ENCODE measurements around the gene C3orf22.

C3orf22 gene

DNA sequence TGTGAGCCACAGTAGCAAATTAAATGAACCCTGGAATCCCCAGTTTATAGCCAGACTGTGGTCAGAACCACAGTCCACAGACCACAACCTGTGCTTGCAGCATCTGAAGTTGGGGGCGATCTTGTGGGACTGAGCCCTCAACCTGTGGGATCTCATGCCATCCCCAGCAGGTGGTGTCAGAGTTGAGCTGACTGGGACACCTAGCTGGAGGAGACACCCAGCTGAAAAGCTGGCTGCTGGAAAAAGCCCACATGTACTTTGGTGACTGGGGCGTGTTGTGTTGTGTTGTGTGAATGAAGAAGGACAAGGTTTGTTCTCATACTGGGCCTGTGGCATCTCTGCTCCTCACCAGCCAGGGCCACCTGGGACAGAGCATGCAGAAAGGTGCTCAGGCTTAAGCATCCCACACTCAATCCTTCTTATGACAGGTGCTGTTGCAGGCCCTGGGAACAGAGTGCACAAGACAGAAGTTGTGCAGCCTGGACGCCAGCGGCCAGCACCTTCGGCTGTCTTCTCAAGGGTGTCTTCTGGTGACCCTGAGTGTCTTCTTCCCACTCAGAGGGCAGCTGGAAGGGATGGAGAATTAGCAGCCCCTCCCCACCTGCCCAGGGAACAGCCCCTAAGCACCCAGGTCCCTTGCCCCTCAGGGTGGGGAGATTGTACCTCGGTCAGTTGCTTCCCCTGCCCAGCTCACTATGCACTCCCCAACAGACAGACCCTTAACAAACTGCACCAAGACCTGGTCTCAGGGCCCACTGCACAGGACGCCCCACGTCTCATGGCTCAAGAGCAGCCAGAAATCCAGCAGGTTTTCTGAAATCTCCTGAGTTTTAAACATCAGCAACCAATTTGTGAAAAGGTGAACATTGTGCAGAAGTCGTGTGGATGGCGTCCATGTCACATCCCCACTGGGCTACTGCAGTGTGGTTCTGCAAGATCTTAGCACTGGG is 39.0 kb downstream of the C3orf22 start:
- peaks cover 8 to 12% of the 10 kb centered on the region in 2 donors for H3K4me1 ChIP-seq (ENCODE audit: control insufficient read depth in 1 of 2, insufficient read depth in 2 of 2, low read length in 2 of 2)
- H3K27ac ChIP-seq (ENCODE audit: low read depth, low read length): no peak overlapping the region
- H3K4me3 ChIP-seq (ENCODE audit: low read depth in 1 of 2, low read length in 2 of 2): no peak overlapping the region
- H3K9ac ChIP-seq (ENCODE audit: low read depth in 1 of 2, low read length in 2 of 2): no peak overlapping the region
- no peaks in the 10 kb centered on the region for H3K9me3 ChIP-seq (ENCODE audit: control insufficient read depth in 1 of 2, low read length in 2 of 2)
- peaks cover 3 to 8% of the 10 kb centered on the region in 2 donors for H3K27me3 ChIP-seq (ENCODE audit: control insufficient read depth in 1 of 2, insufficient read depth in 2 of 2, low read length in 2 of 2)
- H3K36me3 ChIP-seq (ENCODE audit: control insufficient read depth in 1 of 2, insufficient read depth in 2 of 2, low read length in 2 of 2): no peaks in the 10 kb centered on the region

DNA sequence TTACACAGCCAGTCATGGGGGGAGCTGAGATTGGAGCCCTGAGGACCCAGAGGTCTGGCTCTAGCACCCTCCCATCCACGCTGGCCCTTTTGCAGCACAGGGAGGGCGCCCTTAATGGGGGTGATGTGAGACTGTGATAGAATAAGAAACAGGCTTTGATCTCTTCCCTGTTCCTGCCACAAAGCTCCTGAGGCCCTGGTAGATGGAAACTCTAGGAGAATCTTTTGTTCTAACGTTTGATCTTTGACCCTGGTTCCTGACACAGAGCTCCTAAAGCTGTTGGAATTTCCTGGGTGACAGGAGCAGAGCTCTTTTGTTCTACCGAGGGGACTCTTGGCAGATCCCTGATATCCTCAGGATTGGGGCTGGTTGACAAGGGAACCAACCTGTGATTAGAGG is 40.0 kb downstream of the C3orf22 start:
- no peak overlapping the region for H3K27ac ChIP-seq (ENCODE audit: low read depth, low read length)
- no peak overlapping the region for H3K9ac ChIP-seq (ENCODE audit: low read depth in 1 of 2, low read length in 2 of 2)
- H3K4me1 ChIP-seq (ENCODE audit: control insufficient read depth in 1 of 2, insufficient read depth in 2 of 2, low read length in 2 of 2): peaks cover 4 to 6% of the 10 kb centered on the region in 2 donors
- no peaks in the 10 kb centered on the region for H3K36me3 ChIP-seq (ENCODE audit: control insufficient read depth in 1 of 2, insufficient read depth in 2 of 2, low read length in 2 of 2)
- no peak overlapping the region for H3K4me3 ChIP-seq (ENCODE audit: low read depth in 1 of 2, low read length in 2 of 2)
- H3K9me3 ChIP-seq (ENCODE audit: control insufficient read depth in 1 of 2, low read length in 2 of 2): no peaks in the 10 kb centered on the region
- H3K27me3 ChIP-seq (ENCODE audit: control insufficient read depth in 1 of 2, insufficient read depth in 2 of 2, low read length in 2 of 2): peaks cover 3 to 6% of the 10 kb centered on the region in 2 donors

DNA sequence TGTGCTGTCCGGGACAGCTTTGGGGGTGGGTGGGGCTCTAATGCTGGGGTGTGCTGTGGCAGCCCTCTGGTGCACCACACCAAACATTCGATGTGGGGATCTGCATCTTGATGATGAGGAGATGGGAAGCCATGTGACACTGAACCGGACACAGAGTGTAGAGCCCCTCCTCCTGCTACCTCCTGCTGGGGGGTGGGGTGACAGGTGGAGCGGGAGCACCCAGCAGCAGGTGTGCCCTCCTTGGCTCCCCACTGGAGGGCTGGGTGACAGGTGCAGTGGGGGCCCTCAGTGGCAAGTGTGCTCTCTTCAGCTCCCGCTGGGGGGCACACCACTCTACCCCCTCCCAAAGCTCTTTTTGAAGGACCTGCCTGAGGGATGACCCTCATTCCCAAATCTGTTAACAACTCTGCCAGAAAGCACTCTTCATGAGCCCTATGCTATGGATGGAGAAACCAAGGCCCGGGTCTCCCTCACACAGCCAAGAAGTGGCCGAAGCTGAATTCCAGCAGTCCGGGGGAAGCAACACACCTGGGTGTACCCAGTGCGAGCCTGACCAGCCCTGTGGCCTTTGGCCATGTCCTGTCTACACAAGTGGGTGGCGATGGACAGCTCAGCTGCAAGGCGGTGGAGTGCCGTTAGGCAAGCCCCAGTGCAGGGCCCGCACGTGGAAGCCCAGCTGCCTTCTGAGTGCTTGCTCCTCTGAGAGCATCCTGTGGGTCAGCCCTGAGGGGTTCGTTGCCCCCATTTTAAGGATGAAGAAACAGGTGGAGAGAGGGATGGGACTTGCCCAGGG is 40.5 kb downstream of the C3orf22 start:
- H3K9ac ChIP-seq (ENCODE audit: low read depth in 1 of 2, low read length in 2 of 2): no peak overlapping the region
- no peak overlapping the region for H3K4me3 ChIP-seq (ENCODE audit: low read depth in 1 of 2, low read length in 2 of 2)
- peaks cover 0 to 1% of the 10 kb centered on the region in 2 donors for H3K27me3 ChIP-seq (ENCODE audit: control insufficient read depth in 1 of 2, insufficient read depth in 2 of 2, low read length in 2 of 2)
- no peak overlapping the region for H3K27ac ChIP-seq (ENCODE audit: low read depth, low read length)
- no peaks in the 10 kb centered on the region for H3K36me3 ChIP-seq (ENCODE audit: control insufficient read depth in 1 of 2, insufficient read depth in 2 of 2, low read length in 2 of 2)
- H3K9me3 ChIP-seq (ENCODE audit: control insufficient read depth in 1 of 2, low read length in 2 of 2): no peaks in the 10 kb centered on the region
- H3K4me1 ChIP-seq (ENCODE audit: control insufficient read depth in 1 of 2, insufficient read depth in 2 of 2, low read length in 2 of 2): peaks cover 0 to under 1% of the 10 kb centered on the region in 2 donors

DNA sequence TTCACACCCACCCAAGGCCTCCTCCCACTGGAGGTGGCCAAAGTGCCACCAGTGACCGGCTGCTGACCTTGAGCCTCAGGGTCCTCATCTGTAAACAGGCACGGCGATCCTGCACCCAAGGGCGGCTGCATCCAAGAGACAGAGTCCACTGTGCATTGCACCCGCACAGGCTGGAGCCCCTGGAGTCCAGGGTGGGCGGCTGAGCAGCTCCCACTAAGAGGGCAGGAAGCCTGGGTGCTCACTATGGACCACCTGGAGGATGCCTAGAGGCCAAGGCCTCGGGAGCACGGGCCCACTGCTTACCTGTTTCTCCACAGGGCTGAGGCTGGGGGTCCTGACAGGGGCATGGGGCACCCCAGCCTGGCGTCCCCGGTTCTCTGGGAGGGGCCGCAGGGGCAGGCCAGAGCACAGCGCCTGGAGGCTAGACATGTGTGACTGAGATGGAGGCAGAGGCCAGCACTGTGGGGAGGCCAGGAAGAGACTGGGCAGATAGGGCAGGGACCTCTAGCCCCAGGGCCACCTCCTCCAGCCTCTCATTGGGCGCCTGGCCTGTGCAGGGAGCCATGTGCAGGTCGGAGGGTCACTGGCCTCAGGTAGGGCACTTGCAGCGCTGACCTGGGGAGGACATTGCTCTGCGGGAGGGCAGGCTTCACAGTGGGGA is 41.3 kb downstream of the C3orf22 start, which contains the start of gene UROC1:
Gene UROC1, minus strand, starts transcription at position 483 of the 661 bp plus-strand sequence. Its CDS starts 54 bp downstream, at position 429.
- H3K27me3 ChIP-seq (ENCODE audit: control insufficient read depth in 1 of 2, insufficient read depth in 2 of 2, low read length in 2 of 2): no peaks in the 10 kb centered on the region
- no peaks in the 10 kb centered on the region for H3K9me3 ChIP-seq (ENCODE audit: control insufficient read depth in 1 of 2, low read length in 2 of 2)
- no peak within 1 kb of the TSS for H3K27ac ChIP-seq (ENCODE audit: low read depth, low read length)
- H3K4me1 ChIP-seq (ENCODE audit: control insufficient read depth in 1 of 2, insufficient read depth in 2 of 2, low read length in 2 of 2): no peaks in the 10 kb centered on the region
- no peak within 1 kb of the TSS for H3K9ac ChIP-seq (ENCODE audit: low read depth in 1 of 2, low read length in 2 of 2)
- H3K4me3 ChIP-seq (ENCODE audit: low read depth in 1 of 2, low read length in 2 of 2): no peak within 1 kb of the TSS
- H3K36me3 ChIP-seq (ENCODE audit: control insufficient read depth in 1 of 2, insufficient read depth in 2 of 2, low read length in 2 of 2): no peaks in the 10 kb centered on the region

DNA sequence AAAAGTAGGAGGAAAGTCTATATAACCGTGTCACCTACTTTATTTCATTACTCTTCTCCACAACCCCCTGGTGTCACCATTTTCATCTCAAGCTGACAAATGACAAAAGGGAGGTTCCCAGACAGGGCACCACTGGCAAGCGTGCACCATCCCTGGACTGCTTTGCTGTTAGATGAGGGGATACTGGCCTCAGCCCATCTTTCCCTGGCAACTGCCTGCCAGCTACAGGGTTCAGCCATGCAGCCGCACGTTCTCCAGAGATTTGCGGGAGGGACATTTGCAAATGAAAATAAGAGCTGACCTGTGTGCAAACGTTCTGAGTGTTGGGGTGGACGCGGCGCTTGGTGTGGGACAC is 41.8 kb downstream of the C3orf22 start:
- Histone ChIP-seq H3K27me3 (ENCODE audit: control insufficient read depth in 1 of 2, insufficient read depth in 2 of 2, low read length in 2 of 2) (no peaks in the 10 kb centered on the region), H3K36me3 (ENCODE audit: control insufficient read depth in 1 of 2, insufficient read depth in 2 of 2, low read length in 2 of 2) (no peaks in the 10 kb centered on the region), H3K27ac (ENCODE audit: low read depth, low read length) (no peak overlapping the region), H3K9ac (ENCODE audit: low read depth in 1 of 2, low read length in 2 of 2) (no peak overlapping the region), H3K9me3 (ENCODE audit: control insufficient read depth in 1 of 2, low read length in 2 of 2) (no peaks in the 10 kb centered on the region), H3K4me1 (ENCODE audit: control insufficient read depth in 1 of 2, insufficient read depth in 2 of 2, low read length in 2 of 2) (no peaks in the 10 kb centered on the region), H3K4me3 (ENCODE audit: low read depth in 1 of 2, low read length in 2 of 2) (no peak overlapping the region)

DNA sequence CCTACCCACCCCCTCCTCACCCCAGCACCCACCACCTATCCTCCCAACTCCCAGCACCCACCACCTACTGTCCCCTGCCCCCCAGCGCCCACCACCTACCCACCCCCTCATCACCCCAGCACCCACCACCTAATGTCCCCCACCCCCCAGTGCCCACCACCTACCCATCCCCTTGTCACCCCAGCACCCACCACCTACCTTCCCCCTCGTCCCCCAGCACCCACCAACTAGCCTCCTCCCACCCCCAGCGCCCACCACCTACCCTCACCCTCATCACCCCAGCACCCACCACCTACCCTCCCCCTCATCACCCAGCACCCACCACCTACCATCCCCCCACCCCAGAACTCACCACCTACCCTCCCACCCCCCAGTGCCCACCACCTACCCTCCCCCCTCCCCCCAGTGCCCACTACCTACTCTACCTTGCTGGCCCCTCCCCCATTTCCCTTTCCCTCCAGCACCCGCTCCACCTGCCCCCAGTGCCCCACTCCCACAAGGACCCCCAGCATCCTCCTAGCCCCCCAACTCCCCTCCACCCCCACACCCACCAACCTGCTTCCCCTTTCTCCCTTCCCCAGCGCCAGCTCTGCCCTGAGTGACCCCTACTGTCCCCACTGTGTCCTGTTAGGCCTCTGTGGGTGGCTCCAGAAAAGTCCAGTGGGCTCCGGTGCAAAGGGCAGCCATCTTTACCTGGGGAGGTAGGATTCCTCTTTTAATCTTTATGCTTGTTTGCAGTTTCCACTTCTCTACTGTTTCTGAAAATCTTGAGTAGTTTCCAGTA is 42.4 kb downstream of the C3orf22 start:
- Histone ChIP-seq H3K4me3 (ENCODE audit: low read depth in 1 of 2, low read length in 2 of 2) (no peak overlapping the region), H3K27me3 (ENCODE audit: control insufficient read depth in 1 of 2, insufficient read depth in 2 of 2, low read length in 2 of 2) (no peaks in the 10 kb centered on the region), H3K27ac (ENCODE audit: low read depth, low read length) (no peak overlapping the region), H3K9ac (ENCODE audit: low read depth in 1 of 2, low read length in 2 of 2) (no peak overlapping the region), H3K9me3 (ENCODE audit: control insufficient read depth in 1 of 2, low read length in 2 of 2) (no peaks in the 10 kb centered on the region), H3K36me3 (ENCODE audit: control insufficient read depth in 1 of 2, insufficient read depth in 2 of 2, low read length in 2 of 2) (no peaks in the 10 kb centered on the region), H3K4me1 (ENCODE audit: control insufficient read depth in 1 of 2, insufficient read depth in 2 of 2, low read length in 2 of 2) (no peaks in the 10 kb centered on the region)

DNA sequence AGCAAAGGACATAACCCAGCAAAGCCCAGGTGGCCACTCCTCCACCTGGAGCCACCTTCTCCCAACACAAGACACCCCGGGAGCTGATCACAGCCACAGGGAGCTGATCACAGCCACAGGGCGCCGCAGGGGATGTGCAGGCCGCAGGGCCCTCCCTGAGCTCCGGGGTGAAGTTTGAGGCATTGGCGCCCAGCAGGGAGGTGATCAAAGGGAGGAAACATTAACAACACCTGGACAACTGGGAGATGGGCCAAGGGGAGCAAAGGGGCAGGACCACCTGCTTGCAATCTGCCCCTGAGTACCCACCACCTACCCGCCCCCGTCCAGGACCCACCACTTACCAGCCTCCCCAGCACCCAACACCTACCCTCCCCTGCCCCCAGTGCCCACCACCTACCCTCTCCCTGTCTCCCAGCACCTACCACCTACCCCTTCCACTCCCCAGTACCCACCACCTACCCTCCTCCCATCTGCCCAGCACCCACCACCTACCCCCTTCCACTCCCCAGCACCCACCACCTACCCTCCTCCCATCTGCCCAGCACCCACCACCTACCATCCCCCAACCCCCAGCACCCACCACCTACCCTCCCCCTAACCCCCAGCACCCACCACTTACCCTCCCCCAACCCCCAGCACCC is 43.5 kb downstream of the C3orf22 start:
- Histone ChIP-seq H3K9me3 (ENCODE audit: control insufficient read depth in 1 of 2, low read length in 2 of 2) (no peaks in the 10 kb centered on the region), H3K36me3 (ENCODE audit: control insufficient read depth in 1 of 2, insufficient read depth in 2 of 2, low read length in 2 of 2) (no peaks in the 10 kb centered on the region), H3K4me1 (ENCODE audit: control insufficient read depth in 1 of 2, insufficient read depth in 2 of 2, low read length in 2 of 2) (no peaks in the 10 kb centered on the region), H3K4me3 (ENCODE audit: low read depth in 1 of 2, low read length in 2 of 2) (no peak overlapping the region), H3K27me3 (ENCODE audit: control insufficient read depth in 1 of 2, insufficient read depth in 2 of 2, low read length in 2 of 2) (no peaks in the 10 kb centered on the region), H3K9ac (ENCODE audit: low read depth in 1 of 2, low read length in 2 of 2) (no peak overlapping the region), H3K27ac (ENCODE audit: low read depth, low read length) (no peak overlapping the region)

DNA sequence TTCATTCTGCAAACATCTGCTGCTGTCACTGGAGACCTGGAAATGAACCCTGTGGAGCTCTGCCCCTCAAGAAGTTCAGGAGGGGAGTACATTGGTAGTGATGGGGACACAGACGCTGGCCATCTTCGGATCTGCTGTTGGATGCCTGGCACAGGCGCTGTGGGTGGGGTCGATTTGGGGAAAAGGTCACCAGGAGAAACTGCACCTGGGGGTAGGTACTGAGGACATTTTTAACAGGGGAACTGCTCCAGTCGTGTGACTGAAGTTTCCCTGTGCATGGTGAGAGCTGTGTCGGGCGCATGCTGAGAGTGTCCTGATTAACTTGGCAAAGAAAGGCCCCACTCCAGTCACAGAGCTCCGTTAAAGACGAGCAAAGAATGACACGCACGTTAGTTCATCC is 44.6 kb downstream of the C3orf22 start:
- Histone ChIP-seq H3K27me3 (ENCODE audit: control insufficient read depth in 1 of 2, insufficient read depth in 2 of 2, low read length in 2 of 2) (no peaks in the 10 kb centered on the region), H3K27ac (ENCODE audit: low read depth, low read length) (no peak overlapping the region), H3K9ac (ENCODE audit: low read depth in 1 of 2, low read length in 2 of 2) (no peak overlapping the region), H3K36me3 (ENCODE audit: control insufficient read depth in 1 of 2, insufficient read depth in 2 of 2, low read length in 2 of 2) (no peaks in the 10 kb centered on the region), H3K9me3 (ENCODE audit: control insufficient read depth in 1 of 2, low read length in 2 of 2) (no peaks in the 10 kb centered on the region), H3K4me3 (ENCODE audit: low read depth in 1 of 2, low read length in 2 of 2) (no peak overlapping the region), H3K4me1 (ENCODE audit: control insufficient read depth in 1 of 2, insufficient read depth in 2 of 2, low read length in 2 of 2) (no peaks in the 10 kb centered on the region)

DNA sequence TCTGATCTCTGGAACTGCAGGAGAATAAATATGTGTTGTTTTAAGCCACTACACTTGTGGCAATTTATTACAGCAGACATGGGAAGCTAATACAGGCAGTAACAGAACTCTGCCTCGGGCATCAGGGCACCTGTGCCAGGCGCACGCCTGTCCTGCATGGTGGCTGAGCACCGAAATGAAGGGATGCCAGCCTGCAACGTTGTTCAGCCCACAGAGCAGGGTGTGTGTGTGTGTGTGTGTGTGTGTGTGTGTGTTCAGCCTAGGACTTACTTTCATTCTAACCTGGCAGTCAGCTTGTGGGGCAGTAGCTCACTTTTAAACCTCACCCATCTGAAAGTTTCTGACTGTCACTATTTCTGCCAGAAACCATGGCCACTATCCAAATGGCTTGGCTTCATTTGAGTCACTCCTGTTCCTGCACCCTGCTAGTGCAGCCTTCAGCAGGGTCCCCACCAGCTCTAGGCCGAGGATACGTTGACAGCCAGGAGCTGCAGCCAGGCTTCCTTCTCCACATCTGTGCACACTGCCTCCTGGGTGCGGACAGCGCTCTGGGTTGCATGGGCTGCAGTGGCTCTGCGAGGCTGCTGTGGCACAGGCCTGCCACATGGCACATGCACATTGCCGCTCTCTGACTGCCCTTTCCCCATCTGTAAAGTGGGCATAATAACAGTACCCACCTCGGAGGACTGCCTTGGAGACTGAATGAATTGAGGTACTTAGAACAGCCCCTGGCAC is 45.6 kb downstream of the C3orf22 start:
- H3K4me3 ChIP-seq (ENCODE audit: low read depth in 1 of 2, low read length in 2 of 2): no peak overlapping the region
- no peak overlapping the region for H3K9ac ChIP-seq (ENCODE audit: low read depth in 1 of 2, low read length in 2 of 2)
- no peaks in the 10 kb centered on the region for H3K4me1 ChIP-seq (ENCODE audit: control insufficient read depth in 1 of 2, insufficient read depth in 2 of 2, low read length in 2 of 2)
- no peak overlapping the region for H3K27ac ChIP-seq (ENCODE audit: low read depth, low read length)
- no peaks in the 10 kb centered on the region for H3K36me3 ChIP-seq (ENCODE audit: control insufficient read depth in 1 of 2, insufficient read depth in 2 of 2, low read length in 2 of 2)
- H3K9me3 ChIP-seq (ENCODE audit: control insufficient read depth in 1 of 2, low read length in 2 of 2): no peaks in the 10 kb centered on the region
- H3K27me3 ChIP-seq (ENCODE audit: control insufficient read depth in 1 of 2, insufficient read depth in 2 of 2, low read length in 2 of 2): no peaks in the 10 kb centered on the region
